Fibroblast of skin of back (primary cell): ENCODE measurements around the gene IL12RB2.
"Not testable (repeated sequence)": the region's sequence is repeated elsewhere in the genome, so short reads cannot be mapped to it uniquely, and the experiment has no call there.

Experiments used
- DNase-seq: peaks from one replicate; pipeline ENCODE4 v3.0.0-alpha.2; 2013

The IL12RB2 gene

GRCh38 chr1:67434491-67434890 is 126.8 kb downstream of the IL12RB2 start:
- no peak for DNase-seq

DNA sequence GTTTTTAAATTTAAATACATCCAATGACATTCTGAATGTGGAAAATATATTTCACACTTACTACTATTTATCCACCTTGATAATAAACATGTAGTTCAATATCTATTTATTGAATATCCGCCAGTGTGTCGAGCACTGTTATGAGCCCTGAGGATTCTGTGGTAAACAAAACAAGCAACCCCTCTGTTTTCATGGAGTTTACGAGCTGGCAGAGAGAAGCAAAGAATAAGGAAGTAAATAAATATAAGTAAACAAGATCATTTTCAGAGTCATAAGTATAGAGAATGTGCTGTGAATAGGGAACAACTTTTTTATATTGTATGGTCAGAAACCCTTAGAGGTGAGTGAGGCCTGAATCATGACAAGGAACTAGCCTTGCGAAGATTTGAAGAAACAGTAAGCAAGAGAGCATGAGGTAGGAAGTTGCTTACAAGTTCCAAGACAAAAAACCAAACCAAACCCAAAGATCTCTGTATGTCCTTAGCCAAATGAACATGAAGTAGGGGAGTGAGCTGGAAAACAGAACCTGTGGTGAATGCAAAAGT is 128.9 kb downstream of the IL12RB2 start:
- no peak for DNase-seq

- DNase-seq = no peak
Observed at GRCh38 chr1:67437961-67438360, 130.3 kb downstream of the IL12RB2 start.

GRCh38 chr1:67439277-67440029 is 131.8 kb downstream of the IL12RB2 start:
- no peak for DNase-seq

GRCh38 chr1:67440339-67440738 is 132.7 kb downstream of the IL12RB2 start:
- DNase-seq = peak; percentile 57

- peak; percentile 69 for DNase-seq
Observed at GRCh38 chr1:67441183-67441582, 133.5 kb downstream of the IL12RB2 start.

DNA sequence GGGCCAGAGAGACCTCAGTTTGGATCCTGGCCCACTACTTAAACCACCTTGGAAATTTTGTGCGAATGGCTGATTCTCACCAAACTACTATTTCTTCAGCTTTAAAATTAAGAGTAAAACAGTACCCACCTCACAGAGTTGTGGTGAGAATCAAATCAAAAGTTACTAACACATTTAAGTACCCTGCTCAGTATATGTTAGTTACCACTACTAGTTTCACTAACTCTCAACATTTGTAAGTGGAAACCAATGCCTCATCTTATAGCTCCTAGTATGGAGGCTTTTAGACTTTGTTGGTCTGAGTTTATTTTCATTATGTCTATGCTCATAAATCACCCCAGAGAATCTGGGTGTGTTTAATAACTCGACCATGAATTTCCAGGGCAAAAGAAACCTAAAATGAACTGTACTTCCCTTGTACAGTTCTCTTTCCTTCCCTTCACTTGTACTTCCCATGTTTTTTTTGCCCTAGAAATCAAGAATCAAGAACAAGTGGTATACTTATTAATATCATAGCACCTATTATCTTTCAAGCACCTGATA is 134.1 kb downstream of the IL12RB2 start:
- no peak for DNase-seq

- not testable (repeated sequence) for DNase-seq
Observed at GRCh38 chr1:67446014-67446413, 138.3 kb downstream of the IL12RB2 start.
